Esophagus mucosa (tissue), 1 donor: ENCODE results near the gene ESRRA. TPM values are rescaled to one million over a fixed set of nuclear protein-coding genes. Genes with fewer than 3 reads are reported as not detected.

Source experiments
- ATAC-seq: fragments of 200-7000 bp; cut with Tn5 transposase; one replicate; pipeline ENCODE4 v1.9.1; 2020
- total RNA-seq: library from RNA; stranded (reverse); gene quantifications from one replicate; pipeline ENCODE4 v1.2.4, GENCODE V29; 2023
- donor health status: DM: yes; HTN: yes; CAD: no.

The ESRRA gene
- total RNA-seq, 1 donor from 2014 or later, result 63.2 TPM

DNA sequence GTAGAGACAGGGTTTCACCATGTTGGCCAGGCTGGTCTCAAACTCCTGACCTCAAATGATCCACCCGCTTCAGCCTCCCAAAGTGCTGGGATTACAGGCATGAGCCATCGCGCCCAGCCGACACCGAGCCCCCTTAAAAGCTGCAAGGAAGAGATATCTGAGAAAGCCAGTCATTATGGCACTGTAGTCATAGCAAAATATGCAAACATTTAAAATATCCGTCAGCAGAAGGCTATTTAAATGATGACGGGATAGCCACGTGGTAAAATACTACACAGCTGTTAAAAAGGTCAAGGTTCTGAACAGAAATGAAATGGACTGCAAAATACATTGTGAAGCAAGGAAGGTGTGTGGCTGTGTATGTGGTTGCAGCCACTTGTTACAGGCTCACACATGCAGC, 28.2 kb downstream of the ESRRA start:
- ATAC-seq, result no peak

DNA sequence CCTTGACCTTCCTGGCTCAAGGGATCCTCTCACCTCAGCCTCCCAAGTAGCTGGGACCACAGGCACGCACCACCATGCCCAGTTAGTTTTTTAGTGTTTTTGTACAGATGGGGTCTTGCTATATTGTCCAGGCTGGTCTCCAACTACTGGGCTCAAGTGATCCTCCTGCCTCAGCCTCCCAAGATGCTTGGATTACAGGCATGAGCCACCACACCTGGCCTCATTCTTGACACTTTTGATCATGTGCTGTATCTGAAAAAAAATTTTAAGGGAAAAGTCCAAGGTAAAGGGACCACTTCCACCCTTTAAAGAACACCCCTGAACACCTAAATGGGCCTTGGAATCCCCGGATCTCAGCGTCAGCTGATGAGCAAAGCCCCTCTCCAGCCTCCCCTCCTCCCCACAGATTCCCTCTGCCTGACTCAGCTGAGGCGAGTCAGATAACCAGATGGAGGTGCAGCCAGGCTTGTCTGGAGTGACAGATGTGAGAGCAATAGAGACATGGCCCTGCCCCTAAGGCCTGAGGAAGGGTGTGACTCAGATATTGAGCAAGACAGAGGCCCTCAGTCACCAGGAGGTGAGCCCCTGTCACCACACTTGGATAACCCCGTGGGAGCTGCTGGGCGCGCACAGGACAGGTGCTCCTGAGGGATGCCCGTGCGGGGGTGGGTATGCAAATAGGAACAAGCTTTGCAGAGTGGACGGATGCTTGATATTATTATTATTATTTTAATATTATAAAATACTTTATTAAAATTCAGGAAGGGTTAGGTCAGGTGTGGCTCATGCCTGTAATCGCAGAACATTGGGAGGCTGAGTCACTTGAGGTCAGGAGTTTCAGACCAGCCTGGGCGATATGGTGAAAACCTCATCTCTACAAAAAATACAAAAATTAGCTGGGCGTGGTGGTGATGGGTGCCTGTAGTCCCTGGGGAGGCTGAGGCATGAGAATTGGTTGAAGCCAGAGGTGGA, 29.7 kb downstream of the ESRRA start:
- peak; percentile 91 for ATAC-seq

DNA sequence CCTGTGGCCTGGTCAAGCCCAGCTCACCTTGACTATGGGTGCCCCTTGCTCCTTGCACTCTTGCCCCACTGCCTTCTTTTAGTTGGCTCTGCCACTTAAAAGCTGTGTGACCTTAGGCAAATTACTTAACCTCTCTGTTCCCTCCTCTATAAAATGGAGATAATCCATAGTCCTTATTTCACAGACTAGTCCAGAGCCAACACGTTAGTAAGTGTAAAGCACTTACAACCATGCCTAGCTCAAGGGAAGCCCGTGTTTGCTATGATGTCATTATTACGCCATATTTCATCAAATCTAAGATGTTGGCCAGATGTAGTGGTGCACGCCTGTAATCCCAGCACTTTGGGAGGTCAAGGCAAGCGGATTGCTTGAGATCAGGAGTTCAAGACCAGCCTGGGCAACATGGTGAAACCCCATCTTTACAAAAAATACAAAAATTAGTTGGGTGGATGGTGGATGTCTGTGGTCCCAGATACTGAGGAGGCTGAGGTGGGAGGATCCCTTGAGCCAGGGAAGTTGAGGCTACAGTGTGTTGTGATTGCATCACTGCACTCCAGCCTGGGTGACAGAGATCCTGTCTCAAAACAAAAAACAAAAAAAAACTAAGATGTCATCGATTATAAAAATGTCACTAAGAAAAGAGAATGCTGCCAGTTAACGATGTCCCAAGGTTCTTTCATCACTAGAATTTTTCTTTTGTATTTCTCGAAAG, 32.4 kb downstream of the ESRRA start:
- no peak for ATAC-seq

DNA sequence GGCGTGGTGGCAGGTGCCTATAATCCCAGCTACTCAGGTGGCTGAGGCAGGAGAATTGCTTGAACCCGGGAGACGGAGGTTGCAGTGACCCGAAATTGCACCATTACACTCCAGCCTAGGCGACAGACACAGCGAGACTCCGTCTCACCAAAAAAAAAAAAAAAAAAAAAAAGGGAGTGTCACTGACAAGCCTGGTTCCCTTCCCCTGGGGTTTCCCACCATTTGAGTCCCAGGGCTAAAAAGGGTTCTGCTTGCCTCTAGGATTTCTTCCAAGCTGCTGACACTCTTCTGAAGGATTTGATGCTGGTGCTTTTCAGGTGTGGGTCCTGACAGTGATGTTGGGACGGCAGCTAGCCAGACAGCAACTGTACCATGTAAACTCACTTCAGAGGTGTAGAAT, 33.4 kb downstream of the ESRRA start:
- no peak for ATAC-seq

DNA sequence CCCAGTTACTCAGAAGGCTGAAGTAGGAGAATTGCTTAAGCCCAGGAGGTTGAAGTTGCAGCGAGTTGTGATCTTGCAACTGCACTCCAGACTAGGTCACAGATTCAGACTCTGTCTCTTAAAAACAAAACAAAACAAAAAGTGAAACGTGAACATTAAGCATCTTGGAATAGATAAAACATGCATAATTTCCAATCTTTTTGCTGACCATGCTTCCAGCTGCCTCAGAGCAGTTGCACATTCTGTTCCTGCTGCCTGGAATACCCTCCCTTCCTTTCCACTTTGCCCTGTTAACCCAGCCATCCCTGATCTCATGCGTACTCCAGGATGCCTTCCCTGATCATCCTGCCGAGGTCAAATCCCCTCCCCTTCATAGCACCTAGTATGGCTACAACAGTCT, 34.0 kb downstream of the ESRRA start:
- ATAC-seq, result no peak

DNA sequence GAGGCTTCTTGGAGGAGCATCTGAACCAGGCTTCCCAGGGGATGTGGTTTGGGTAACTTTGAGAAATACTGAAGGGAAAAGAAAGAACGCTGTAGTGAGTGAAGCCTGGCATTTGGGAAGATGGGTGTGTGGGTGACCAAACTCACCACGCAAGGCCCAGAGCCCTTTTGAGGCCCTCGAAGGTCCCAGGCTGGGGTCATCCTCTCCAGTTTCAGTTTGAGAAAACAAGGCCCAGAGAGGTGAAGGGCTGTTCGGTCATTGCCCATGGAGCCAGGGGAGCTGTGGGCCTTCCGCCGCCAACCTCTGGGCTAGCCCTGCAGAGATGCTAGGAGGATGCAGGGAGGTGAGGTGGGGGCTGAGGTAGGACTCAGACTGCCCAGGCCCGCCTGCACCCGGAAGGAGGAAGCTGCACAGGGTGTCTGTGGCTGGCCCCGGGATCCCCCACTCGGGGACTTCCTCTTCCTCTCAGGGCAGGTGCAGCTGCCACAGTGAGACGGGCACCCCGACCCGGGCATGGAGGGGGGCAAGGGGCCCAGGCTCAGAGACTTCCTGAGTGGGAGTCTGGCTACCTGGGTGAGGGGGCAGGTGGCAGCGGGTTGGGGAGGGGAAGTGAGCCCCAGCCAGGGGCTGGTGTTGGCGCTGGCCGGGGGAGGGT, 34.6 kb downstream of the ESRRA start, which contains the start of gene CCDC88B:
CCDC88B (plus strand) TSS at position 451 of the 655 bp plus-strand sequence; CDS start at position 514, 63 bp downstream.
- ATAC-seq, result peak; percentile 13

DNA sequence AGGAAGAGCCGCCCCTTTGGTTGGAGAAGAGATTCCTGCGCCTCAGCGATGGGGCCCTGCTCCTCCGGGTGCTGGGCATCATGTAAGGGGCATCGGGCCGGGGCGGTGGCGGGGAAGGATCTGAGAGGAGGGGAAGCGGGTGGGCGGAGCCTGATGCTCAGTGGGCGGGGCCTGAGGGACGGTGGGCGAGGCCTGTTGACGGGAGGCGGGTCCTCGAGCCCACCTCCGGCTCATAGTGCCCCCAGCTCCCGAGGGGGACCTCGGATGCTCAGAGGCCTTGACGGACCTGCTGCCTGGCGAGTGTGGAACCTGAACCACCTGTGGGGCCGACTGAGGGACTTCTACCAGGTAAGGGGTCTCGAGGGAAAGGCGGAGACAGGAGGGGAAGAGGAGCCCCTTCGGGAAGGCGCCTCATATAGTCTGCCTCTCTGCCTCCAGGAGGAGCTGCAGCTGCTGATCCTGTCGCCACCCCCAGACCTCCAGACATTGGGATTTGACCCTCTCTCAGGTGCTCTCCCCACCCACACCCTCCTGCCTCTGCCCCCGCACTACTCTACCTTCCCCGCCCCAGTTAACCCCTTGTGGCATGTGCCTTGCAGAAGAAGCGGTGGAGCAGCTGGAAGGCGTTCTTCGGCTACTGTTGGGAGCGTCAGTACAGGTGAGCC, 35.5 kb downstream of the ESRRA start:
- no peak for ATAC-seq

DNA sequence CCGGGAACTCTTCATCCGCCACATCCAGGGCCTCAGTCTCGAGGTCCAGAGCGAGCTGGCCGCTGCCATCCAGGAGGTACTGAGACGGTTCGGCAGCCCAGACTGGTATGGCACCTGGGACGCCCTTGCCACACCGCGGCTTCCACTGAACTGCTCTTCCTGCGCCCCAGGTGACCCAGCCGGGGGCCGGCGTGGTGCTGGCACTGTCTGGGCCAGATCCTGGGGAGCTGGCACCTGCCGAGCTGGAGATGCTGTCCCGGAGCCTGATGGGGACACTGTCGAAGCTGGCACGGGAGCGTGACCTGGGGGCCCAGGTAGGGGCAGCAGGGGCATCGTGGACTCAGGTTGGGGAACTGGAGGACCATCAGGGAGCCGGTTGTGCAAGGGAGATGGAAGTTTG, 36.1 kb downstream of the ESRRA start:
- no peak for ATAC-seq

DNA sequence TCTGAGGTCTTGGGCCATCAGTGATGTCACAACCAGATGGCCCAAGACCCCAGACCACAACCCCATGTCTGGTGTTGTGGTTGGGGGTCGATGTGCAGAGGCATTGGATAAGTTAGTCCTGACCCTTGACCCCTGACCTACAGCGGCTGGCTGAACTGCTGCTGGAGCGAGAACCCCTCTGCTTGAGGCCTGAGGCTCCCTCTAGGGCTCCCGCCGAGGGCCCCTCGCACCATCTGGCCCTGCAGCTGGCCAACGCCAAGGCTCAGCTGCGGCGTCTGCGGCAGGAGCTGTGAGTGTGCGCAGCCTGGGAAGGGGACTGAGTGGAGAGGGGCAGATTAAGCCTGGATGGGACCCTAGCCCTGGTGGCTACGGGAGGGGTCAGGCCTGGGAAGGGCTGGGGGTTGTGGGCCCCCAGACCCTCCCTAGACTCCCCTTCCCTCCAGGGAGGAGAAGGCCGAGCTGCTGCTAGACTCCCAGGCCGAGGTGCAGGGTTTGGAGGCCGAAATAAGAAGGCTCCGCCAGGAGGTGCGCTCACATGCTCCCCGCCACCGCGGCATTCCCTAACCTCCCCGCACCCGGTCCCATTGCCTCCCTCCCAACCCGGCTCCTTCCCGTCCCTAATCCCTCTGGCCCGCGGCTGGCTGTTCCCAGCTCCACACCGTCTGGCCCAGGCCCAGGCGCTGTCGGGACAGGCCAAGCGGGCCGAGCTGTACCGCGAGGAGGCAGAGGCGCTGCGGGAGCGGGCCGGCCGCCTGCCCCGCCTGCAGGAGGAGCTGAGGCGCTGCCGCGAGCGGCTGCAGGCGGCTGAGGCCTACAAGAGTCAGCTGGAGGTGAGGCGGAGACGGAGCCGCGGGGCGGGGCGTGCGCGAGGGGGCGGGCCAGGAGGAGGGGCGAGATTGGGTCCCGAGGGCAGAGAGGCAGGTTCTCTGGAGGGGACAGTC, 36.8 kb downstream of the ESRRA start:
- peak; percentile 85 for ATAC-seq

DNA sequence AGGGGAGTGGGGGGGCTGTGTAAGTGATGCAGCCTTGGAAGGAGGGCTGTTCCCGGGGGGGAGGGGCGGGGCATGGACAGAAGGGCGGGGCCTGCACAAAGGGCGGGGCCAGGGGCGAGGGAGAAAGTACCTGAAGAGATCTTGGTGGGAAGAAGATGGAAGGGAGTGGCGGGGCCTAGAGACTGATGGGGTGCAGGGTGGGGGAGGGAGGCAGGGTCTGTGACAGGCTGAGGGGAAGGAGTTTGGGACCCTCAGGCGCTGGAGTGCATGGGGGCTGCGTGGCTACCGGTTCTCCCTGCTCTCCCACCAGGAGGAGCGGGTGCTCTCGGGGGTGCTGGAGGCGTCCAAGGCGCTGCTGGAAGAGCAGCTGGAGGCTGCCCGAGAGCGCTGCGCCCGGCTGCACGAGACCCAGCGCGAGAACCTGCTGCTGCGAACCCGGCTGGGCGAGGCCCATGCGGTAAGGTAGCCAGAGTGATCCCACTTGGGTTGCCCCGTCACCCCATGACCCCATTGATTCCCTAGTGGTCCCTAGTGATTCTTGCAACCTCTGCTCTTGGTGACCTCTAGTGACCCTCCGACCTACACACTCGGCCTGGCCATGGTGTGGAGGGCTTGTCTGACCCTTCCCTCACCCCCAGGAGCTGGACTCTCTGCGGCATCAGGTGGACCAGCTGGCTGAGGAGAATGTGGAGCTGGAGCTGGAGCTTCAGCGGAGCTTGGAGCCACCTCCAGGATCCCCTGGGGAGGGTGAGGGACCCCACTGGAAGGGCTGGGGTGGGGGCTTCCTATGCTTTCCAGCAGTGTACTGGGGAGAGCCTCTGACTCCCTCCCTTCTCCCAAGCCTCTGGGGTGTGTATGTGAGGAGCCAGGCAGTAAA, 37.8 kb downstream of the ESRRA start:
- ATAC-seq, result no peak

DNA sequence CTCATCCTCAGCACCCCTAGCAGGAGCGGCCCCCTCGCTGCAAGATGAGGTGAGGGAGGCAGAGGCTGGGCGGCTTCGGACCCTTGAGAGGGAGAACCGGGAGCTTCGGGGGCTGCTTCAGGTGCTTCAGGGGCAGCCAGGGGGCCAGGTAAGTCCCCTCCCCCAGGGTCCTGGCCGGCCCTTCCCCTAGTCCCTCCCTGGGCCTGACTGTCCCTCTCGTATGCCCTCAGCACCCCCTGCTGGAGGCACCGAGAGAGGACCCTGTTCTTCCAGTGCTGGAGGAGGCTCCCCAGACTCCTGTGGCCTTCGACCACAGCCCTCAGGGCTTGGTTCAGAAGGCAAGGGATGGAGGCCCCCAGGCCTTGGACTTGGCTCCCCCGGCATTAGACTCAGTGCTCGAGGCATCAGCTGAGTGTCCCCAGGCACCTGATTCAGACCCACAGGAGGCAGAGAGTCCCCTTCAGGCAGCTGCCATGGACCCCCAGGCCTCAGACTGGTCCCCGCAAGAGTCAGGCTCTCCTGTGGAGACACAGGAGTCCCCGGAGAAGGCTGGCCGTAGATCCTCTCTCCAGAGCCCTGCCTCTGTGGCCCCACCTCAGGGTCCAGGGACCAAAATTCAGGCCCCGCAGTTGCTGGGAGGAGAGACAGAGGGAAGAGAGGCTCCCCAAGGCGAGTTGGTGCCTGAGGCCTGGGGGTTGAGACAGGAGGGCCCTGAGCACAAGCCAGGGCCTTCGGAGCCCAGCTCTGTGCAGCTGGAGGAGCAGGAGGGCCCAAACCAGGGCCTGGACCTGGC, 38.6 kb downstream of the ESRRA start:
- ATAC-seq, result no peak

DNA sequence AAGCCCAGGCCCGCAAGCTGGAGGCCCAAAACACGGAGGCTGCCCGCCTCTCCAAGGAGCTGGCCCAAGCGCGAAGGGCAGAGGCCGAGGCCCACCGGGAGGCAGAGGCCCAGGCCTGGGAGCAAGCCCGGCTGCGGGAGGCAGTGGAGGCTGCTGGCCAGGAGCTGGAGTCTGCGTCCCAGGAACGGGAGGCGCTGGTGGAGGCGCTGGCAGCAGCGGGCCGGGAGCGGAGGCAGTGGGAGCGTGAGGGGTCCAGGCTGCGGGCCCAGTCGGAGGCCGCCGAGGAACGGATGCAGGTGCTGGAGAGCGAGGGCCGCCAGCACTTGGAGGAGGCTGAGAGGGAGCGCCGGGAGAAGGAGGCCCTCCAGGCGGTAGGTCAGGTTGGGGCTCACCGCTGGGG, 39.5 kb downstream of the ESRRA start:
- ATAC-seq, result no peak

DNA sequence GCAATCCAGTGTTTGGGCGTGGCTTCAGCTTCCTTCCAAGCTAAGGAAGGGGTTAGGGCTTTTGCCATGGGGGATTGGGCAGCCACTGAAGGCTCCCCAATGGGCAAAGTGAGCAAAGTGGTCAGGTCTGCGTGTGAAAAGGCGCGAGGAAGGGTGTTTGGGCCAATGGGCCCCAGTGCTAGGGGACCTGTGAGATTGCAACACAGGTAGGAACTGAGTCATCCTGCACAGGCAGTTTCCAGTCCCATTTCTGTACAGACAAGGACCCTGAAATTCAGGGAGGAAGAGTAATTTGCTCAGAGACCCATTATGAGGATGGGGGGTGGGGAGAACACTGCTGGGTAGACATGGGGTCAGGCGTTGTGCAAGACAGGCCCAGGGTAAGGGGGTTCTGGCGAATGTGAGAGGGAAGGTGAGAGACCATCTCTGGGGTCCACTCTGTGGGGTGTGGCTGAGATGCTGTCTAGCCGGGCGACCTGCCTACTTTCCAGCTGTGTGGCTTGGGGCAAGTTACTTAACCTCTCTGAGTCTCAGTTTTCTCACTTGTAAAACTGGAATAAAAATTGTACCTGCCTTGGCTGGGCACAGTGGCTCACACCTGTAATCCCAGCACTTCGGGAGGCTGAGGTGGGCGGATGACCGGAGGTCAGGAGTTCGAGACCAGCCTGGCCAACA, 42.0 kb downstream of the ESRRA start:
- ATAC-seq, result peak; percentile 13

DNA sequence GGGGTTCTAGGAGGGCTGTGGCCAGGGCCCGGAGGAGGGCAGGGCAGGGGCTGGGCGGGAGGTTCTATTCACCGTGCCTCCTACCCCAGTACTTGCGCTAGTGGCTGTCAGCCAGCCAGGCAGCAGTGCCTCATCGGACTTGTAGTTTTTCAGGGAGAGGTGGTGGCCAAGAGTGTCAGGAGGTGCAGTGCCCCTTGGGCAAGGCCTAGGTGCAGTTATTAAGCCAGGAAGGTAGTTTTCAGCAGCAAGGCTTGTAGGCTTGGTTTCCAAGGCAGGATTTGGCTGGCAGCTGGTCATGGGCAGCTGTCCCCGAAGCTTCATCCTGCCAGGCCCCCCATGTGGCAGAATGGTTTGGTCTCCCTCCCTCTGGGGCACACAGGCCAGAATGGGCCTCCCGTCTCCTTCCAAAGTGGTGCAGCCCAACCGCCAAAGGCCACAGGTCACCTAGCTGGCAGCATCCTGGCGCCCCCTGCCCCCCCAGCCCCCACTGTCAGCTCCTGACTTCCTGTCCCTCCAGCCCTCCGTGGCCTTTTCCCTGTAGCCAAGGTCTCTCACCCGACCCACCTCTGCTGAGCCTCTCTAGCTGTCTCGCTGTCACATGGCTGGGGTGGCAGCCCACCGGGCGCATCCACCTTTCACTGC, 43.2 kb downstream of the ESRRA start:
- ATAC-seq, result peak; percentile 63

DNA sequence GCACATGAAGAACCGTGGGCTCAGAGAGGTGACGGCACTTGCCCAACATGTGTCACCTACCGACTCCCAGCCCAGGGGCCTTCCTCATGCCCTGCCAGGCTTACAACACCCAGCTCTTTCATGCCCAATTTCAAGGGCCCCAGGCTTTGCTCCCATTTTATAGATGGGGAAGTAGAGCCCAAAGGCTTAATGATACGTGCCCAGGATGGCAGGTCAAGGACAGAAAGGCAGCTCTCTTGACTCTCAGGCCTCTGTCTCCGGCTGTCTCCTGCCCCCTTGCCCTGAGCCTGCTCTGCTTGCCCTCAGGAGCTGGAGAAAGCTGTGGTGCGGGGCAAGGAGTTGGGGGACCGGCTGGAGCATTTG, 43.7 kb downstream of the ESRRA start:
- ATAC-seq, result peak; percentile 2

DNA sequence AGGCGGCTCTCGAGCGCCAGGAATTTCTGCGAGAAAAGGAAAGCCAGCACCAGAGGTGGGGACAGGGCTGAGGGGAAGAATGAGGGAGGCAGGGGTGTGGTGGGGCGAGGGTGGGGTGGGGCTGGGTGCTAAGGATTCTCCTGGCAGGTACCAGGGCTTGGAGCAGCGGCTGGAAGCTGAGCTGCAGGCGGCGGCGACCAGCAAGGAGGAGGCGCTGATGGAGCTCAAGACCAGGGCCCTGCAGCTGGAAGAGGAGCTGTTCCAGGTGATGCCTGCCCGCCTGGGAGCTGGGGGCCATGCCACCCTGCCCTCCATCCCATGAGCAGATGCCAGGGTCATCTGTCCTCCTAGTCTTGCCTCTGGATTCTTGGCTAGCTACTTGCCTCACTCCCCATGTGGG, 44.1 kb downstream of the ESRRA start:
- ATAC-seq, result no peak

DNA sequence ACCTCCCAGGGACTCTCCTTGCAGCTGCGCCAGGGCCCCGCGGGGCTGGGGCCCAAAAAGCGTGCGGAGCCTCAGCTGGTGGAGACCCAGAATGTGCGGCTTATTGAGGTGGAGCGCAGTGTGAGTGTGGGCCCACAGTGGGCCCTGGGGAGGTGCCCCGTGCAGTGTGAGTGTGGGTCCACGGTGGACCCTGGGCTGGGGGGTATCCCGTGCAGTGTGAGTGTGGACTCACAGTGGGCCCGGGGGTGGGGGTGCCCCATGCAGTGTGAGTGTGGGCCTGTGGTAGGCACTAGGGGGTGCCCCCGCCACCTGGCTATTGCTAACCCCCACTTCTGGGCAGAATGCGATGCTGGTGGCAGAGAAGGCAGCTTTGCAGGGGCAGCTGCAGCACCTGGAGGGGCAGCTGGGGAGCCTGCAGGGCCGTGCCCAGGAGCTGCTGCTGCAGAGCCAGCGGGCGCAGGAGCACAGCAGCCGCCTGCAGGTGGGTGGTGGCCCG, 45.9 kb downstream of the ESRRA start:
- no peak for ATAC-seq
